Measurements from ENCODE around the gene KLHL2. TPM values are rescaled to one million over a fixed set of nuclear protein-coding genes. Genes with fewer than 3 reads are reported as not detected.

Gene KLHL2
- total RNA-seq, 1 donor from 2014 or later = 24.3 TPM

DNA sequence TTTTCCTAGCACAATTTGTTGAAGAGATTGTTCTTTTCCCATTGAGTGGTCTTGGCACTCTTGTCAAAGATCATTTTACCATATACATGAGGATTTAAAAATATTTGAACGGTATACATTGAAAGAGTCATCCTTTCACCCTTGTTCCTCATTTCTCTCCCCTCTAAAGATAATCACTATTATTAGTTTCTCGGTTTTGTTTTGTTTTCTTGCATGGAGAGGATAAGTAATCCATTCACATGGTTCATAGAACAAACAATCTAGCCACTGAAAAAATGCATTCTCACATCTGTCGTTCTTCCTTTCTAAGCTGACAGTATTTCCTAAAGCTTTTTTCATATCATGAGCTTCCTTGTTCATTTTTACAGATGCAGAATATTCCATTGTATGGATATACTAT, 80.9 kb downstream of the KLHL2 start:
- Histone ChIP-seq H3K9ac (no peak overlapping the region), H4K20me1 (ENCODE audit: low read depth) (no peaks in the 10 kb centered on the region), H3F3A (ENCODE audit: low read depth) (no peaks in the 10 kb centered on the region), H3K4me1 (no peaks in the 10 kb centered on the region), H3K79me2 (ENCODE audit: low read depth) (no peaks in the 10 kb centered on the region), H3K4me3 (no peak overlapping the region), H3K4me2 (no peak overlapping the region), H2AFZ (replicated peaks) (no peak overlapping the region), H3K27me3 (no peaks in the 10 kb centered on the region), H3K36me3 (no peaks in the 10 kb centered on the region), H3K27ac (no peak overlapping the region), H3K9me3 (ENCODE audit: low read depth) (no peaks in the 10 kb centered on the region)
- H3K36me3 Mint-ChIP-seq = peaks cover 8% of the 10 kb centered on the region
- H3K9me3 Mint-ChIP-seq = peaks cover 9% of the 10 kb centered on the region
- no peak overlapping the region for H3K4me3 Mint-ChIP-seq
- no peak for DNase-seq (ENCODE audit: low spot score)
- TF ChIP-seq EZH2 (IDR thresholded peaks at IDR 0.05) = no peak
- no peak for TF ChIP-seq EZH2phosphoT487 (IDR thresholded peaks at IDR 0.05)
- TF ChIP-seq, protein P1, sequence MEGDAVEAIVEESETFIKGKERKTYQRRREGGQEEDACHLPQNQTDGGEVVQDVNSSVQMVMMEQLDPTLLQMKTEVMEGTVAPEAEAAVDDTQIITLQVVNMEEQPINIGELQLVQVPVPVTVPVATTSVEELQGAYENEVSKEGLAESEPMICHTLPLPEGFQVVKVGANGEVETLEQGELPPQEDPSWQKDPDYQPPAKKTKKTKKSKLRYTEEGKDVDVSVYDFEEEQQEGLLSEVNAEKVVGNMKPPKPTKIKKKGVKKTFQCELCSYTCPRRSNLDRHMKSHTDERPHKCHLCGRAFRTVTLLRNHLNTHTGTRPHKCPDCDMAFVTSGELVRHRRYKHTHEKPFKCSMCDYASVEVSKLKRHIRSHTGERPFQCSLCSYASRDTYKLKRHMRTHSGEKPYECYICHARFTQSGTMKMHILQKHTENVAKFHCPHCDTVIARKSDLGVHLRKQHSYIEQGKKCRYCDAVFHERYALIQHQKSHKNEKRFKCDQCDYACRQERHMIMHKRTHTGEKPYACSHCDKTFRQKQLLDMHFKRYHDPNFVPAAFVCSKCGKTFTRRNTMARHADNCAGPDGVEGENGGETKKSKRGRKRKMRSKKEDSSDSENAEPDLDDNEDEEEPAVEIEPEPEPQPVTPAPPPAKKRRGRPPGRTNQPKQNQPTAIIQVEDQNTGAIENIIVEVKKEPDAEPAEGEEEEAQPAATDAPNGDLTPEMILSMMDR (IDR thresholded peaks at IDR 0.05) = no peak
- no peak overlapping the region for H3K27ac Mint-ChIP-seq
- no peaks in the 10 kb centered on the region for H3K4me1 Mint-ChIP-seq
- no peaks in the 10 kb centered on the region for H3K27me3 Mint-ChIP-seq (ENCODE audit: insufficient read depth, low read depth)

DNA sequence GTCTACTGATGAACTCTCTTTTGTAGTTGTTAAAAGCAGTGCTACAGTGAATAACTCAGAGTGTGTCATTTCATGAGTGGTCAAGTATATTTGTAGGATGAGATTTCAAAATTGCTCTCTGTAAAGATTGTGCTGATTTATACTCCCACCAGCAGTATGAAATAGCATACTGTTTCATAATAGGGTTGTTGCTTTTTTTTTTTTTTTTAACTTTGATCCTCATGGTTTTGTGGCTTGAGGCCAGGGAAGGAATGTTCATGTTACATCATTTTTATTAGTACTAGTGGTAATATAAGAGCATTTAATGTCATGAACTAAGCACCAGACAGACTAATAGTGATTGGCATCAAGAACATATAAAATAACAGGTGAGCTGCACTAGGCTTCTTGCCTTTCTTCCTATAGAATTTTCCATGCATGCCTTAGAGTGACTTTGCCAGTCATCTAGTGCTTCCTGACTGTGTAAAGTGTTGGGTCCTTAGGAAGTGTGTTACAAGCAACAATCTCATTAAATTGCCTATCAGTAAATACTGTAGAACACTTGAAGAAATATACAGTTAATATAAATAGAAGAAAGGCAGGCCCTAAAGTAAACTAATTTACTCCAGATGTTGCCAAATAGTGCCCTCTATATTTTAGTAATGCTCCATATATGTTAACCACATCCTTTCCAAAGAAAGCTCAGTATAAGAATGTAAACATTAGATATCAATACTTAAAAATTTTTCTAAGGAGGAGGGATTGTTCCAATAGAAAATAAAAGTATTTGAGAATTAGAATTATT, 81.5 kb downstream of the KLHL2 start:
- no peaks in the 10 kb centered on the region for H3K4me1 ChIP-seq
- H3K27ac ChIP-seq = no peak overlapping the region
- H3K9me3 ChIP-seq (ENCODE audit: low read depth) = no peaks in the 10 kb centered on the region
- no peak overlapping the region for H3K9ac ChIP-seq
- Mint-ChIP-seq H3K4me1 (no peaks in the 10 kb centered on the region), H3K27me3 (ENCODE audit: insufficient read depth, low read depth) (no peaks in the 10 kb centered on the region), H3K4me3 (no peak overlapping the region), H3K9me3 (peaks cover 9% of the 10 kb centered on the region), H3K27ac (no peak overlapping the region), H3K36me3 (peaks cover 8% of the 10 kb centered on the region)
- DNase-seq (ENCODE audit: low spot score) = no peak
- H3K36me3 ChIP-seq = no peaks in the 10 kb centered on the region
- H3K4me2 ChIP-seq = no peak overlapping the region
- no peaks in the 10 kb centered on the region for H4K20me1 ChIP-seq (ENCODE audit: low read depth)
- no peaks in the 10 kb centered on the region for H3F3A ChIP-seq (ENCODE audit: low read depth)
- H3K4me3 ChIP-seq = no peak overlapping the region
- H2AFZ ChIP-seq (replicated peaks) = no peak overlapping the region
- H3K79me2 ChIP-seq (ENCODE audit: low read depth) = no peaks in the 10 kb centered on the region
- TF ChIP-seq EZH2phosphoT487 (IDR thresholded peaks at IDR 0.05) (no peak), EZH2 (IDR thresholded peaks at IDR 0.05) (no peak)
- TF ChIP-seq, protein P1 (IDR thresholded peaks at IDR 0.05) = no peak
- H3K27me3 ChIP-seq = no peaks in the 10 kb centered on the region

DNA sequence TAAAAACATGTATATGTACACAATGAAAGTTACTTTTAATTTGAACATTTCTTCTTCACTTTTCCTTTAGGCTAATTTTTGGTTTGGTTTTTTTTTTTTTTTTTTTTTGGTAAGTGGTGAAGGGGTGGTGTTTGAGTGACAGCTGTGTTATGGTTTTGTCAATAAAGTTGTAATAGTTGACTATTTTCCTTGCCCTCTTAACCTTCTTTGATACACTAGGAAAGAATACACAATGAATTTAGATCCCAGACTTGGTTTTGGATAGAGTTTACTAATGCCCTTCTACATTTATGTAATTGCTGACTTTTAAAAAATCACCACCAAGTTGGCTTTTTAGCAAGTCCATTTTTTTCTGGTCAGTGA, 82.0 kb downstream of the KLHL2 start:
- no peak overlapping the region for H3K27ac Mint-ChIP-seq
- no peaks in the 10 kb centered on the region for H4K20me1 ChIP-seq (ENCODE audit: low read depth)
- H3K27me3 Mint-ChIP-seq (ENCODE audit: insufficient read depth, low read depth) = no peaks in the 10 kb centered on the region

More for the DNA sequence above, 82.0 kb downstream of the KLHL2 start:
- Histone ChIP-seq H3K9me3 (ENCODE audit: low read depth) (no peaks in the 10 kb centered on the region), H3K4me2 (no peak overlapping the region), H3K36me3 (no peaks in the 10 kb centered on the region), H3K4me3 (no peak overlapping the region), H3K9ac (no peak overlapping the region), H3K27ac (no peak overlapping the region), H3K79me2 (ENCODE audit: low read depth) (no peaks in the 10 kb centered on the region), H2AFZ (replicated peaks) (no peak overlapping the region), H3F3A (ENCODE audit: low read depth) (no peaks in the 10 kb centered on the region), H3K4me1 (no peaks in the 10 kb centered on the region), H3K27me3 (no peaks in the 10 kb centered on the region)
- TF ChIP-seq EZH2 (IDR thresholded peaks at IDR 0.05) = no peak
- TF ChIP-seq EZH2phosphoT487 (IDR thresholded peaks at IDR 0.05) = no peak
- TF ChIP-seq, protein P1 (IDR thresholded peaks at IDR 0.05) = no peak
- no peak overlapping the region for H3K4me3 Mint-ChIP-seq
- peaks cover 4% of the 10 kb centered on the region for H3K36me3 Mint-ChIP-seq
- no peak for DNase-seq (ENCODE audit: low spot score)
- peaks cover 6% of the 10 kb centered on the region for H3K9me3 Mint-ChIP-seq
- H3K4me1 Mint-ChIP-seq = no peaks in the 10 kb centered on the region
